NT2/D1 (cell line): ENCODE measurements around the gene KISS1R.
A peak's percentile ranks its signal among the peaks of the same experiment; 100 is the strongest.

ENCODE experiments used
- DNase-seq: peaks from one replicate; pipeline ENCODE4 v3.0.0-alpha.2; 2011; ENCODE audit warnings: low read depth, low spot score
- H3K27me3 ChIP-seq: 2 replicates; pipeline ENCODE4 v1.6.0; 2011; ENCODE audit warnings: mild to moderate bottlenecking; ENCODE audit not compliant: insufficient read length, insufficient read depth
- H3K36me3 ChIP-seq: 2 replicates; pipeline ENCODE4 v1.6.1; 2011; ENCODE audit warnings: mild to moderate bottlenecking, low read length, mixed read lengths; ENCODE audit not compliant: insufficient read depth, insufficient read length
- H3K4me1 ChIP-seq: 2 replicates; pipeline ENCODE4 v1.5.1; 2011; ENCODE audit not compliant: insufficient read depth, insufficient read length
- H3K4me3 ChIP-seq: 2 replicates; pipeline ENCODE4 v1.5.1; 2011; ENCODE audit warnings: low read depth; ENCODE audit not compliant: insufficient read length
- H3K9ac ChIP-seq: 2 replicates; pipeline ENCODE4 v1.6.0; 2011; ENCODE audit warnings: low read depth; ENCODE audit not compliant: insufficient read length
- H3K9me3 ChIP-seq: 2 replicates; pipeline ENCODE4 v1.5.1; 2011; ENCODE audit warnings: mild to moderate bottlenecking, low read length; ENCODE audit not compliant: insufficient read depth
- SUZ12 ChIP-seq: IDR thresholded peaks from 2 replicates; pipeline ENCODE4 v1.6.1; 2011; ENCODE audit not compliant: insufficient read length, insufficient read depth; ENCODE audit errors: extremely low read depth
- YY1 ChIP-seq: IDR thresholded peaks from 2 replicates; pipeline ENCODE4 v1.6.1; 2011; ENCODE audit not compliant: insufficient read length, insufficient read depth
- ZNF274 ChIP-seq: IDR thresholded peaks from 2 replicates; pipeline ENCODE4 v1.6.1; 2011; ENCODE audit warnings: mild to moderate bottlenecking, low read depth, low read length

The KISS1R gene

DNA sequence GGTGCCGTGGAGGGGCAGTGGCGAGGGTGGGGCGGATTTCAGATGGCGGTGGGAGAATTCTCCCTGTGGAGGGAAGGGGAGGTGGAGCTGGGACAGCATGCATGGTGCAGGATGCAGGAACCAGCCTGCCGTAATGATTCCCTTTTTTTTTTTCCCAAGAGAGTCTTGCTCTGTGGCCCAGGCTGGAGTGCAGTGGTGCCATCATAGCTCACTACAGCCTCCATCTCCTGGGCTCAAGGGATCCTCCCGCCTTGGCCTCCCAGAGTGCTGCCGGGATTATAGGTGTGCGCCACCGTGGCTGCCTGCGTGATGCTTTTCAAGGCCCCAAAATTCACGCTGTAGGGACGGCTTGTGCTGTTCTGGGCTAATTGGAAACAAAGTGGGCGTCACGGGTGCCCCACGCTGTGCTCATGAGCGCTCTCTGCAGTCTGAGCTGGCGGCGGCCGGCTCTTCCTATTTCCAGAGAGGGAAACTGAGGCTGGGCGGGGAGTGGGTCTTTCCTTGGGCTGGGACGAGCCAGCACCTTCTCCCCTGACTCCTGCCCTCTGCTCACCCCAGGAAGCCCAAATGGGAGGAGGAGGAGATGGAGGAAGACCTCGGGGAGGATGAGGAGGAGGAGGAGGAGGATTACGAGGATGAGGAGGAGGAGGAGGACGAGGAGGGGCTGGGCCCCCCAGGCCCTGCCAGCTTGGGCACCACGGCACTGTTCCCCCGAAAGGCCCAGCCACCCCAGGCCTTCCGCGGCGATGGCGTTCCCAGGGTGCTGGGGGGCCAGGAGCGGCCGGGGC, 14.9 kb downstream of the KISS1R start:
- no peak for TF ChIP-seq YY1
- no peak for TF ChIP-seq SUZ12
- TF ChIP-seq ZNF274 = no peak
- H3K4me1 ChIP-seq = peaks cover 17% of the 10 kb centered on the region
- H3K36me3 ChIP-seq = peaks cover 70% of the 10 kb centered on the region
- no peak for DNase-seq
- no peak overlapping the region for H3K4me3 ChIP-seq
- no peaks in the 10 kb centered on the region for H3K27me3 ChIP-seq
- no peak overlapping the region for H3K9ac ChIP-seq
- no peaks in the 10 kb centered on the region for H3K9me3 ChIP-seq

DNA sequence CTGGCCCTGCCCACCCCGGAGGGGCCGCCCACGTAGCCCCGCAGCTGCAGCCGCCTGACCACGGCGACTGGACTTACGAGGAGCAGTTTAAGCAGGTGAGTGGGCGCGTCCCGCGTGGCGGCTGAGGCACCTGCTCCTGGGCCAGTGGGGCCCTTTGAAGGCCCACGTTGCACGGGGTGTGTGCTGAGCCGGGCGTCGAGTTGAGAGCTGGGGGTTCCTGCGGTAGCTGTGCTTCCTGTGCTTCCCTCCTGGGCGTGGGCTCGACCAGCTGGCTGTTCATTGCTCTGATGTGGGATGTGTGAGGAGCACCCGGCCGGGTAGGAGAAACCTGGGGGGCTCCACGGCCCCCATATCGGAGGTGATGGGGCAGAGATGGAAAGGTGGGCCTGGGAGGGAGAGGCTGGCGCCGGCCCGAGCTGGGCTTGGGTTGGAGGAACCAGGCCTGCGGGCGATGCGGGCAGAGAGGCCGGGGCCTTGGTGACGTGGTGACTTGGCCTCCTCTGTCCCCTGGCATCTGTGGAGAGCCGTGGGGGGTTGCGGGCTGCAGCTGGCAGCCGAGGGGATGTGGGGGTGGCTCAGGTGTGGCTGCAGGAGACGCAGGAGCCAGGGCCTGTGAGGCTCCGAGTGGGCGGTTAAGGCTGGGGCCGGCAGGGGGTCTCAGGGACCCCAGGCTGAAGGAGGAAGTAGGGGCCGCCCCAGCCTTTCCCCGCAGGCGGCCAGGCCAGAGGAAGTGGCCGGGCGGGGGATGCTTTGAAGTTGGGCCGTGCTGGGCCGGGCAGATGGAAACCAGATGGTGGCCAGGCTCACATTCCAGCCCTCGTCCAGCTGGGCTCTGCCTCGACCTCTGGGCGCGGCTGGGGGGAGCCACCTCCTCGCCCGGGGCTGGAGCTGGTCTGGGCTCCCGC, 15.8 kb downstream of the KISS1R start:
- peak overlapping the region; percentile 21 for H3K9ac ChIP-seq
- TF ChIP-seq SUZ12 (no peak), ZNF274 (no peak), YY1 (no peak)
- H3K4me3 ChIP-seq = no peak overlapping the region
- peaks cover 76% of the 10 kb centered on the region for H3K36me3 ChIP-seq
- H3K9me3 ChIP-seq = no peaks in the 10 kb centered on the region
- no peak for DNase-seq
- H3K27me3 ChIP-seq = no peaks in the 10 kb centered on the region
- H3K4me1 ChIP-seq = peaks cover 14% of the 10 kb centered on the region

DNA sequence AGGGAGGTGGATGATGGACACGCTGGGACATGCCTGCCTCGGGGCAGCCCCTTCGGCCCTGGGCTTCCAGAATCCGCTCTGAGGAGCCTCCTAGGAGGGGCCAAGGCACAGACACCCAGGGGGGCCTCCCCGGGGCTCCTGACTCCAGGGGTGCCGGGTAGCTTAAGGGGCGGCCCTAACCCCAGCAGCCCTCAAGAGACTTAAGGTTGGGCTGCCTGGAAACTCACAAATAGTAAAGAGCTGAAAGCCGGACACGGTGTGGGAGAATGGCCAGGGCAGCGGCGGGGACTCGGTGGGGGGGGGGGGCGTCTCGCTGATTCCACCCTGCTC, 16.4 kb downstream of the KISS1R start:
- H3K27me3 ChIP-seq = no peaks in the 10 kb centered on the region
- no peak overlapping the region for H3K4me3 ChIP-seq
- peaks cover 12% of the 10 kb centered on the region for H3K4me1 ChIP-seq
- TF ChIP-seq SUZ12 (no peak), ZNF274 (no peak), YY1 (no peak)
- H3K9me3 ChIP-seq = no peaks in the 10 kb centered on the region
- peaks cover 76% of the 10 kb centered on the region for H3K36me3 ChIP-seq
- peak overlapping the region; percentile 8 for H3K9ac ChIP-seq
- no peak for DNase-seq

DNA sequence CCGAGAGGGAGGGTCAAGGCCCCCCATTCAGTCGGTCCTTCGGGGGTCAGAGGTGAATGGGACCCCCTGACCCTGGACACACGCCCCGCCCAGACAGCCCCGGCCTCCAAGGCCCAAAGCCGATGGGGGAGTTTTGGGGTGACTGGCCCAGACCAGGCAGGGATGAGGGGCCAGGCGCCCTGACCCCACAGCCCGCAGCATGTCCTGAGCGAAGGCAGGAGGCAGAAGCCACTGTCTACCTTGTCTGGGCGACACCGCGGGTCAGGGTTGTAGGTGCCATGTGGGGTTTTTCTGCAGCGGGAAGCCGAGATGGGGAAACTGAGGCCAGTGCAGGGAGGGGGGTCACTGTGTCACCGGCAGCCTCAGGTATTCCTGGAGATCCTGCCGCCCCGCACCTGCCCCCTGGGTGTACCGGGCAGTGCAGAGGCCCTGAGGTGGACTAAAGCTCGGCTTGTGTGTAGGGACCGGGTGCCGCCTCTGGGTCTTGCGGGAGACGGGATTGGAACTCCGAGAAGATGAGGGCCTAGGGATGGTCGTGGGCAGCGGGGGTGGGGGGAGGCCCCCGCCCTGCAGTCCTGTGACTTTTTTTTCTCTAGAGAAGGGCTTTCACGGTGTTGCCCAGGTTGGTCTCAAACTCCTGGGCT, 17.2 kb downstream of the KISS1R start:
- H3K27me3 ChIP-seq = no peaks in the 10 kb centered on the region
- DNase-seq = no peak
- TF ChIP-seq YY1 = no peak
- TF ChIP-seq ZNF274 = no peak
- TF ChIP-seq SUZ12 = no peak
- H3K9me3 ChIP-seq = no peaks in the 10 kb centered on the region
- H3K9ac ChIP-seq = no peak overlapping the region
- peaks cover 74% of the 10 kb centered on the region for H3K36me3 ChIP-seq
- H3K4me1 ChIP-seq = peaks cover 8% of the 10 kb centered on the region
- no peak overlapping the region for H3K4me3 ChIP-seq

- no peak for TF ChIP-seq YY1
- TF ChIP-seq SUZ12 = no peak
- no peak for TF ChIP-seq ZNF274
- DNase-seq = no peak
- Histone ChIP-seq H3K4me1 (peaks cover 8% of the 10 kb centered on the region), H3K9me3 (no peaks in the 10 kb centered on the region), H3K9ac (no peak overlapping the region), H3K36me3 (peaks cover 76% of the 10 kb centered on the region), H3K4me3 (no peak overlapping the region), H3K27me3 (no peaks in the 10 kb centered on the region)
Measured at GRCh38 chr19:934865-935479, 17.8 kb downstream of the KISS1R start.

- H3K4me1 ChIP-seq = peaks cover 8% of the 10 kb centered on the region
- H3K9me3 ChIP-seq = no peaks in the 10 kb centered on the region
- H3K9ac ChIP-seq = no peak overlapping the region
- no peak for DNase-seq
- no peak for TF ChIP-seq YY1
- TF ChIP-seq SUZ12 = no peak
- no peak for TF ChIP-seq ZNF274
- no peaks in the 10 kb centered on the region for H3K27me3 ChIP-seq
- H3K36me3 ChIP-seq = peaks cover 77% of the 10 kb centered on the region
- no peak overlapping the region for H3K4me3 ChIP-seq
Measured at GRCh38 chr19:936175-936546, 19.0 kb downstream of the KISS1R start.
